SKM-1 treated with dmso at 0.1 percent for 144 hours (cell line): ENCODE data around the gene GJB3.

Experiments
- DNase-seq: peaks from one replicate; lab custom pipeline; 2025; ENCODE audit not compliant: unreplicated experiment; lab: John Stamatoyannopoulos, UW

The GJB3 gene

DNA sequence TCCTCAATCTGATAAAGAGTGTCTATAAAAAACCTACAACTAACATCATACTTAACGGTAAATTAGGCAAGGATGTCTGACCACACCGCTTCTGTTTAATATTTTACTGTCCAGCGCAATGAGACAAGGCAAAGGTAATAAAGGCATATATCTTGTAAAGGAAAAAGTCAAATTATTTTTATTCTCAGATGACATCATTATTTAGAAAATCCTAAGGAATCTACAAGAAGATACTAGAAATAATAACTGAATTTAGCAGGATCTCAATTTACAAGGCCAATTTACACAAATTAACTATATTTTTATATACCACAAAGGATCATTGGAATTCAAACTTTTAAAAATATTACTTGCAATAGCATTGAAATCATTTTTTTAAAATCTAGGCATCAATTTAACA, 41.2 kb downstream of the GJB3 start:
- DNase-seq: no peak

DNA sequence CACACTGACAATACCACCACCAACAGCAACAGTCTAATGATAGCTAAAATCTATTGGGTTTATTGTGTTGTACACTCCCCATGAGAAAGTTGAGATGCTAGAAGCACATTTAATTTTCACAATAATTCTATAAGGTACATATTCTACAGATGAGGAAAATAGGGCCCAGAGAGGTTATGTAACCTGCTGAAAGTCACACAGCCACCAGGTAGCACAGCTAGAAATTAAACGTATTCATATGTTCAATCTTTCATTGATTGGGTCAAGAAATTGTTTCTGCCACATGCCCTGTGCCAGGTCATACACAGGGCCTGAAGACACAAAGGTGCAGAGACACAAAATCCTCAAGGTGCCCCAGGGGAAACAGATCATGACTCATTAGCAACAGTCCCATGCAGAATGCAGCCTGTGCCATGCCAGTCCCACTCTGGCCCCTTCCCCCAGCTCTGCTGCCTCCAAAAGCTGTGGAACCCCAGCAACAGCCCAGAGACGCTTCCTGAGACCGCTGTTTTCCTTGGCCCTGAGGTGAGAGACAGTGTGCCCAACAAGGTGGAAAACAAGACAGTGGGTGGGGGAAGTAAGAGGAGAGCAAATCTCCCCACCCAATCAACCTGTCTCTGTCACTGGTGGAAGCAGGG, 43.9 kb downstream of the GJB3 start:
- no peak for DNase-seq

DNA sequence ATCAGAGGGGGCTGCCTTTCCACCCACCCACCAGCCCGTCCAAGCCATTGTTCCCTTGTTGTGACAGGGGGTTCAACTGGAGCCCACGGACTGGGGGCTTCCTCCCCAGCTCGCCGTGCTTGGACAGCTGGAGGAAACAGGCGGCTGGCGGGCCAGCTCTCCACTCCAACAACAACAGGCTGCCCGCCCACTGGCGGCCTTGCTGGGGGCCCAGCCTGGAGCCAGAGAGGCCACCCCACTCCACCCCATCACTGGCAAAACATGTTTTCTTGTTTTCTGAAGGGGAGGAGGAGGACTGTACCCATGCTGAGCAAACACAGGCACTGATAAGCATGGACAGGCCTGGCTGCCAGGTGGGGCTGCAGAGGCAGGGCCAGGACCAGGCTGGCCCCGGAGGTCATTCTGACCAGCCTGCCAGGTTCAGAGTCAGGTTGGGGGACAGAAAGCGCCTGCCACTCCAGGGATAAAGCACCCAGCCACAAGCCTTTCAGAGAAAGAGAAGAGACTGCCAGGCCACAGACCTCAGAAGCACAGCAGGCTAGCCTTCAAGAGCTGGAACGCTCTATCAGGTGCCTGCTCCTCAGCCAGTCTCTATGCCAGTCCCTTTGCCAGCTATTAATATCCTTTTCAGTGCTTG, 44.6 kb downstream of the GJB3 start:
- DNase-seq: no peak

DNA sequence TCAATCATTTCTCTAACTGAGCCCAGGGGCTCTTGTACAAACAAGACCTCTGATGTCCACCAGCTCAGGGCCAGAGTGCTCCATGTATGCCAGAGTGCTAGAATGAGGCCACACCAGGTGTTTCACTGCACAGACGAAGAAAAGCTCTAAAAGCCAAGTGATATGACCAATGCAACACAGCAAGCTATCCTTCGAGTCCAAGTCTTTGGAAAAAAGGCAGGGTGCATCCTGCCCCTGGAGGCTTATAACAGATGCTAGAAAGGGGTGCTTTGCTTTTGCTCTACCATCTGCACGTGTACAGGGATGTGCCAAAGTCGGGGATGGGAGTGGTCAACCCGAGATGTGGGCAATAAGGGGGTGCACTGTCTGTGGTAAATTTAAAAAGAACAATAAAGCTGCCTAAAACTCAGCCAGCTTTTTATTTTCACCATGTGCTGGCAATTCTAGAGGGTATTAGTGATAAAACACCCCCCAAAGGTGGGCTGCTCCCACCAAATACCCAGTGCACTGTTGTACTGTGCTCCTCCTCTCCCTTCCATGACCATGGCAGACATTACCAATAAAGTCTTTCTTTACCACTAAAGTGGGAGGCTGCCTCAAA, 46.4 kb downstream of the GJB3 start:
- no peak for DNase-seq

DNA sequence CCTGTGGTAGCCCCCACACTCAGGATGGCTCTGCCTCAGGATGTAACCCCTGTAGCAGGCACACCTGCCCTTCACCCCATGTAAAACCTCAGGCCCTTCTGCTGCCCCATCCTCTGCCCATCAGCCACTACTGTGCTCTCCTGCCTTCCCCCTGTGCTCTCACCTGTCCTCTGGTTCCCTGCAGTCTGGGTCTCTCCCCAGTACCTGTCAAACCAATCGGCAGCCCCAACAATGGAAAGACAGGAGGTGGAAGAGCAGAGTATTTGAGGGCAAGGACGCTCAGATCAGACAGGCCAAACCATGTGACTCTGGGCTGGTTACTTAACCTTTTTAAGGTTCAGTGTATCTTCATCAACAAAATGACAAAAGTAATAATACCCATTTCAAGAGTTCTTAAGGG, 47.6 kb downstream of the GJB3 start:
- DNase-seq: no peak

DNA sequence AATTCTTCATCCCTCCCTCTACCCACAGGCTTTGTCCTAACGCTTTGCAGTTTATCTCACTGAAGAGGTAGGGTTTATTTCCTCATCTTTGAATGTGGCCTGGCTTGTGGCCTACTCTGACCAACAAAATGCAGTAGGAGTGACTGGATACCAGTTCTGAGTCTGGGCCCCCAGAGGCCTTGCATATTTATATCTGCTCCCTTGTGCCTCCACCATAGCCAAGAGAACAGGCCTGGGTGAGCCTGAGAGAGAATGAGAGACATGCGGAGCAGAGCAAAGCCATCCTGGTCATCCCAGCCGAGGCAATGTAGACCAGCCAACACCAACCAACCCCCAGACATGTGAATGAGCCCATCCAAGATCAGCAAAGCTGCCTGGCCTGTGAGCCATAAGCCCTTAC, 48.2 kb downstream of the GJB3 start:
- DNase-seq: no peak

DNA sequence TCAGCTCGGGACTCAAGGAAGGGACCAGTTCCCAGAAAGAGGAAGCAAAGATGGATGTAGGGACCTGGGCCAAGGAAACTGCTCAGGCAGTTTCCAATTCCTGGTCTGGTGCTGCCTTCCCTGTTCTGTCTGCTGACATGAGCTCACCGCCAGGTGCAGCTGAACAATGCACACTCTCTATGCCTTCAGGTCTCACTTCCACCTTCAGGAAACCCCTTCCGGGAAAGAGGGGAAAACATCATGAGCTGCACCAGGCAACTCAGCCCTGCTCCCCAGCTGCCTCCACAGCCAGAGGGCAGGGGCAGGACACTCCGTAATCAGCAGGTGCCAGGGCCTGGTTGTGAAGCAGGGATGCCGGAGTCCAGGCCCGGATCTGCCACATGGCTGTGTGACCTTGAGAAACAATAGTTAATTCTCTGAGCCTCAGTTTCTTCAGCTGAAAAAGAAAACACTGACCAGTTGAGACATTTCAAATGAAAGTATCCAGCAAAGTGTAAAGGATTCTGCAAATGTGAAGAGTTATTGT, 50.8 kb downstream of the GJB3 start:
- no peak for DNase-seq

DNA sequence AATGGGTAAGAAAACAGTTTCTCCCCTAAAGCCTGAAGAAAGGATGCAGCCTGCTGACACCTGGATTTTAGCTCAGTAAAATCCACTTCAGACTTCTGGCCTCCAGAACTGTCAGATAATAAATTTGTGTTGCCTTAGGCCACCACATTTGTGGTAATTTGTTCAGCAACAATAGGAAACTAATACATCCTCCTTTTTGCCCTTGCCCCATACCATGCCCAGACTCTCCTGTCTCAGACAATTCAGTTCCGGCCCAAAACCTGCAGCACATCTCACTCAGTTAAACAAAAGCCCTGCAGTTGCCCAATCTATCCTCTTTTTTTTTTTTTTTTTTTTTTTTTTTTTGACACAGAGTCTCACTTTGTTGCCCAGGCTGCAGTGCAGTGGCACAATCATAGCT, 52.7 kb downstream of the GJB3 start:
- no peak for DNase-seq
